Stimulated activated CD4-positive, alpha-beta T cell treated with anti-CD3 and anti-CD28 coated beads, Interleukin-4, amount 100 ng/mL, for 1 hour (primary cell): Measurements from ENCODE around the gene ZBTB45.
"Not testable (repeated sequence)": the region's sequence is repeated elsewhere in the genome, so short reads cannot be mapped to it uniquely, and the experiment has no call there.

Experiments
- DNase-seq: peaks from one replicate; pipeline ENCODE4 v3.0.0-alpha.2; 2020

ZBTB45 gene

GRCh38 chr19:58554494-58555368 is 35.1 kb upstream of the ZBTB45 start, which contains the start of gene CHMP2A:
CHMP2A (minus strand) TSS chr19:58555105; CDS start chr19:58554212, 893 bp downstream.
- DNase-seq = peak; percentile 98

DNA sequence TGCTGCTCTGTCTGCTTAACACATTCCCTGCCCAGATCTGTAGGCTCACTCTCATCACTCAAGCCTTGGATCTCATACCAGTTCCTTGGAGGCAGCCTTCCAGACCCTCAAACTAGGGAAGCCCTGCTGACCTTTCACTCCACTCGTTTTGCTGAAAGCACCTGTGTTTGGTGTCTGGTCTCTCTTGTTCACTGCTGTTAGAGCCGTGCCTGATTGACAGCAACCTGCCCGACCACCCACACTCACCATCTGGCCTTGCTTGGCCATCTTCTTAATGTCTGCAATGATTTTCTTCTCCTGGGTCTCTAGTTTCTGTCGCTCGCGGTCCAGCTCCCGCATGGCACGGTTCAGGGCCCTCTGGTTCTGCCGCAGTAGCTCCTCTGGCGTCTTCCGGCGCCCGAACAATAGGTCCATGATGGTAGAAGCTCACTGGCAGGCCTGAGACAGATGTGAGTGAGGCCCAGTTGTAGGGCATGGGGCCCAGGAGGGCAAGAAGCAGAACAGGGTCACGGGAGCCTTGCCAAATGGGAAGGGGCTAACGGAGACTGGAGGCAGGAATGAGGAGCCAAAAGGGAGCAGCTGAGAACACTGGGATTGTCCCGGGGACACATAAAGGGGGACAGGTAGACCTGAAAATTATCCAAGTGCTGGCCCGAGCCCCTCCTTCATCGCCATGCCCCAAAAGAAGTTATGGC is 34.3 kb upstream of the ZBTB45 start:
- no peak for DNase-seq

DNA sequence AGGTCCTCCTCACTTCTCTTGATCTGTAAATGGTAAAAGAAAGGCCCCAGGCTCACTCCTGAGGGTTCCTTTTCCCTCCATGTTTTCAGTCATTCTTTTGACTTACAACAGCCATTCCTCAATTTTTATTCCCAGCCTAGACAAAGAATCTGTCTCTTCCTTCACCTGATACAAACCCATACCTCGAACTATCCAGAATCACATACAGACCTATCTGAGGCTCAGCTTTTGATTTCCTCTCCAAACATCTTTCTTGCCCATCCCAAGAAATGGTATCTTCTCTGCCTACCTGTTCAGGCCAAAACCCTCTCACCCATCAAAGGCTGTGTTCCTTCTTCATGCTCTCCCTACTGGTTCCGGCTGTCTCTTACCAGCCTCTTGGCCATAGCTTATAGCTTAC is 33.0 kb upstream of the ZBTB45 start:
- DNase-seq = no peak

DNA sequence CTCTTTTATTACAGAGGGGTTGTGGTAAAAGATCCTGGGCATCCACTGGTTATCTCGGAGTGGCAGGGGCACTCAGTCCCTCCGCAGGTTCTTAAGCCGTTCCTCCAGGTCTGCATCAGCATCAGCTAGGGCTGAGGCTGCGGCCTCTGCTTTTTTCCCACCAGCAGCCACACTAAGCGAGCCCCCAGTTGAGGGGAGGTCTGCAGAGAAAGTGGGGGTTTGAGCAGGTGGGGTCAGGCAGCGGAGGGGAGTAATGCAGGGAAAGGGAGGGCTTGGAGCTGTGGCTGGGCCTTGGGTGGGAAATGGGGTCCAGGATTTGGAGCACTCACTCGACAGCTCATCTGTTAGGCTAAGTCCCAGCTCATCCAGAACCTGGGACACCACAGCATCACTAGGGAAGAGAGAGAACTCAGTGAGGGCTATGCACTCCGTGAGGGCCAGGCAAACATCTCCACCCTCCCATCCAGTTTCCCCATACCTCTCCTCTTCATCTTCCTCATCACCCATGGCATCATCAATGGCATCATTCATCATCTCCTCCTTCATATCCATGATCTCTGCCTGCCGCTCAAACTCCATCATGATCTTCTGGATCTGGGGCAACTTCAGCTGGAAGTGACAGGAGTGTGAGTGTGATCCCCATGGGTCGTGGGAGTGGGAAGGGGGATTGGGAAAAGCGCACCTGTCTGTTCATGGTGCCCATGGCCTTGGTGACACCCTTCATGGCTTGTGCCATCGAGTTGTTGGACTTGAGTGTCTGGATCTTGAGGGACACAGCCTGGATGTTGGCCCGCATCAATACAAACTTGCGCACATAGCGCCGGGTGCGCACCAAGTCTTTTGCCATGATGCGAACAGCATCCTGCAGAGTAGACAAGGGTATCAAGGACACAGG is 32.2 kb upstream of the ZBTB45 start:
- DNase-seq = no peak

- no peak for DNase-seq
Measured at GRCh38 chr19:58551123-58551497, 31.5 kb upstream of the ZBTB45 start.

- DNase-seq = no peak
Measured at GRCh38 chr19:58550362-58551122, 30.9 kb upstream of the ZBTB45 start.

- DNase-seq = no peak
Measured at GRCh38 chr19:58549664-58550361, 30.2 kb upstream of the ZBTB45 start.

DNA sequence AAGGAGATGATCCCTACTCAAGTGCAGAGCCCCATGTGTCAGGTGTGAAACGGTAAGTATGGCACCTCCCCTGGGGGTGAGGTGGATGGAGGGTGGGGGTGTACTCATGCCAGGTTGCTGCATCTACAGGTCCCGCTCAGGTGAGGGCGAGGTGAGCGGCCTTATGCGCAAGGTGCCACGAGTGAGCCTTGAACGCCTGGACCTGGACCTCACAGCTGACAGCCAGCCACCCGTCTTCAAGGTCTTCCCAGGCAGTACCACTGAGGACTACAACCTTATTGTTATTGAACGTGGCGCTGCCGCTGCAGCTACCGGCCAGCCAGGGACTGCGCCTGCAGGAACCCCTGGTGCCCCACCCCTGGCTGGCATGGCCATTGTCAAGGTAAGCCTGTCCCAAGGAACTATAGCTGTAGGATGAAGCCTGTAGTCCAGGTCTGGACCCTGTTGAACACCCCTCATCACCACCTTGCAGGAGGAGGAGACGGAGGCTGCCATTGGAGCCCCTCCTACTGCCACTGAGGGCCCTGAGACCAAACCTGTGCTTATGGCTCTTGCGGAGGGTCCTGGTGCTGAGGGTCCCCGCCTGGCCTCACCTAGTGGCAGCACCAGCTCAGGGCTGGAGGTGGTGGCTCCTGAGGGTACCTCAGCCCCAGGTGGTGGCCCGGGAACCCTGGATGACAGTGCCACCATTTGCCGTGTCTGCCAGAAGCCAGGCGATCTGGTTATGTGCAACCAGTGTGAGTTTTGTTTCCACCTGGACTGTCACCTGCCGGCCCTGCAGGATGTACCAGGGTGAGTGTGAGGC is 29.5 kb upstream of the ZBTB45 start:
- DNase-seq = no peak

GRCh38 chr19:58547323-58548312 is 28.0 kb upstream of the ZBTB45 start:
- DNase-seq = no peak

DNA sequence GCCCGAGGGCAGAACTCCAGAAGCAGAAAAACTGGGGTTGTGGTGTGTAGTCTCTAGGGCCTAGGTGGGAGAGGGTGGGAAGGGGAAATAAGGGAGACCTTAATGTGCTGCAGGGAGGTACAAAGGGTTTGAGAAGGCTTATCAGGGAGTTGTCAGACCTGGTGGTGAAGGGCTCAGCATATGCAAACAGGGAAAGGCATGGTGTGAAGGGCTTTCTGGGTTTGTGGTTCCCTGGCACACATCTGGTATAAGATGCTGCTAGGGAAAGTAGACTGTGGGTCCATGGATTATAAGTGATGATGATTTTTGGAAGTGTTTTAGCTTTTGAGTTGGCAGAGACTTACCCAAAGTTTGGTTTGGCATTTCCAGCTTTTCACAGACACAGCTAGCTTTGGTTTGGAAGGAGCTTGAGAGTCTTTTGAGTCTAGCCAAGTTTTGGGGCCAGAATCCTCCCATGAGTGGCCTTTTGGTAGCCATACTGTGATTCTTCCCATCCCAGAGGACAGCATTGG is 26.5 kb upstream of the ZBTB45 start:
- DNase-seq = no peak

DNA sequence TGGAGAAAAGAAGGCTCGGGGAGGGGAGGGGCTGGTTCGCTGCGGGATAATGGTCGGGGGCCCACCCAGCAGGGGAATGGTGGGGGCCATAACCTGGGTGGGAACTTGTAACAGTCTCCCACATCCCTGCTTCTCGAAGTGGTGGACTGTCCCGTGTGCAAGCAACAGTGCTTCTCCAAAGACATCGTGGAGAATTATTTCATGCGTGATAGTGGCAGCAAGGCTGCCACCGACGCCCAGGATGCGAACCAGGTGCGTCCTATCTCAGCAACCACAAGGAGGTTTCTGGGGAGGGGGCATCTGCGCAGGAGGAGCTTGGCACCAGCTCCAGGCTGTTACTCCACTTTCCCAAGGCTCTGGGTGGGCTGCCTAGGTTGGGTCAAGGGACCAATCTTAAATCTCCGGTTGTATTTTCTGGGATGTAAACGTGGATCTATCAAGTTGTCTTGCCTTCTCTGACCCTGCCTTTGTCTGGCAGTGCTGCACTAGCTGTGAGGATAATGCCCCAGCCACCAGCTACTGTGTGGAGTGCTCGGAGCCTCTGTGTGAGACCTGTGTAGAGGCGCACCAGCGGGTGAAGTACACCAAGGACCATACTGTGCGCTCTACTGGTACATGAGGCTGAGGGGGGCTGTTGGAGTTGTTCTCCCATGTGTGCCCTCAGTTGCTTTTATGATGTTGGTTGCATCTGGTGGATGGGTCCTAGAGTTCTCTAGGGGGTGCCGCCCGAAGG is 25.8 kb upstream of the ZBTB45 start:
- DNase-seq = no peak

DNA sequence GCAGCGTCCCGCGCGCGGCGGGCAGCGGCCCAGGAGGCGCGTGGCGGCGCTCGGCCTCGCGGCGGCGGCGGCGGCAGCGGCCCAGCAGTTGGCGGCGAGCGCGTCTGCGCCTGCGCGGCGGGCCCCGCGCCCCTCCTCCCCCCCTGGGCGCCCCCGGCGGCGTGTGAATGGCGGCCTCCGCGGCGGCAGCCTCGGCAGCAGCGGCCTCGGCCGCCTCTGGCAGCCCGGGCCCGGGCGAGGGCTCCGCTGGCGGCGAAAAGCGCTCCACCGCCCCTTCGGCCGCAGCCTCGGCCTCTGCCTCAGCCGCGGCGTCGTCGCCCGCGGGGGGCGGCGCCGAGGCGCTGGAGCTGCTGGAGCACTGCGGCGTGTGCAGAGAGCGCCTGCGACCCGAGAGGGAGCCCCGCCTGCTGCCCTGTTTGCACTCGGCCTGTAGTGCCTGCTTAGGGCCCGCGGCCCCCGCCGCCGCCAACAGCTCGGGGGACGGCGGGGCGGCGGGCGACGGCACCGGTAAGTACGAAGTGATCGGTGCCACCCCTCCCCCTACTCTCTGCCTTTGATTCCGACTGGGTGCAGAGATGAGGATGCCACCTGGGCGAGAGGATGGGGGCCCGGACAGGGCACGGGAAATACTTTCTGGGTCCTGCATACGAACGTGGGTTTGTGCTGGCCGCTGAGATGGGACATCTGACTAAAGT is 25.1 kb upstream of the ZBTB45 start:
- DNase-seq = peak; percentile 77

DNA sequence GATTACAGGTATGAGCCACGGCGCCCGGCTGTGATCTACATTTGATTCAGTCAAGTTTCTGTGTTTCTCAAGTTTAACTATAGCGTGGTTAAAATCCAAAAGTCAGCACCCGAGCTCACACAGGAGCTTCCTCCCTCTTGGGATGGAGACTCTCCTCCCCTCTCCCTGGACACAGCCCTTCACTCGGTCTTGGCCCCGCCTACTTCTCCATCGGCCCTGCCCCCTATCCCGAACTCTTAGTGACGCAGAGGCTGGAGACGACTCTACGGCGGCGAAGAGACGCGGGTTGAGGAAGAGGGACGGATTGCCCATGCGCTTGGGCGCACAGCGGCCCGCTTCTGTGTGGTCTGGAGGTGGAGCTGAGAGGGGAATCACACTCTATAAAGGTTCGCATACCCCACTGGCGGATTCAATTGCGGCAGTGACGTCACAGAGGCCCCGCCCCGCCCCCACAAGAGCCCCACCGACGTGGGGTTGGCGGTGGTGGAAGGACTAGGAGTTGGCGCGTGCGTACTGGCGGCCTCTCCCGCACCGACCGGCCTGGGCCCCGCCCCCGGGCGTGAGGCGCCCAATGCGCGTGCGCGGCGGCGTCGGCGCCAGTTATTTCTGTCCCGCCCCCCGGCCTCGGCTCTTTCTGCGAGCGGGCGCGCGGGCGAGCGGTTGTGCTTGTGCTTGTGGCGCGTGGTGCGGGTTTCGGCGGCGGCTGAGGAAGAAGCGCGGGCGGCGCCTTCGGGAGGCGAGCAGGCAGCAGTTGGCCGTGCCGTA is 24.4 kb upstream of the ZBTB45 start, which contains the start of gene TRIM28:
Gene TRIM28 (plus strand): TSS at position 239 of the 765 bp plus-strand sequence. CDS start 694 bp downstream, outside the sequence.
- DNase-seq = peak; percentile 100

DNA sequence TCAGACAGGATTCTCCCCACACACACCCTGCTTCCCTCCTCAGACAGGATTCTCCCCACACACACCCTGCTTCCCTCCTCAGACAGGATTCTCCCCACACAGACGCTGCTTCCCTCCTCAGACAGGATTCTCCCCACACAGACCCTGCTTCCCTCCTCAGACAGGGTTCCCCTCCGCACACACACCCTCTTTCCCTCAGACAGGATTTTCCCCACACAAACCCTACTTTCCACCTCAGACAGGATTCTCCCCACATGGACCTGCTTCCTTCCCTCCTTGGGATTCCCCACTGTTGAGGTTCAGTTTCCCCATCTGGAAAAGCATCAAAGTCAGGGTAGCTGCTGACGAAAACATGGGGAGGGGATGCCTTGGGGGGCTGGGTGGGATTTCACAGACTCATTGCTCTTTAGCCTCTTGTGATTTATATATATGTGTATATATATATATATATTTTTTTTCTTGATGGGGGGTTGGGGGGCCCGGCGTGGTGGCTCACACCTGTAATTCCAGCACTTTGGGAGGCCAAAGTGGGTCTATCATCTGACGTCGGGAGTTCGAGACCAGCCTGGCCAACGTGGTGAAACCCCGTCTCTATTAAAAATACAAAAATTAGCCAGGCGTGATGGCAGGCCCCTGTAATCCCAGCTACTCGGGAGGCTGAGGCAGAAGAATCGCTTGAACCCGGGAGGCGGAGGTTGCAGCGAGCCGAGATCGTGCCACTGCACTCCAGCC is 23.2 kb upstream of the ZBTB45 start:
- DNase-seq = not testable (repeated sequence)

DNA sequence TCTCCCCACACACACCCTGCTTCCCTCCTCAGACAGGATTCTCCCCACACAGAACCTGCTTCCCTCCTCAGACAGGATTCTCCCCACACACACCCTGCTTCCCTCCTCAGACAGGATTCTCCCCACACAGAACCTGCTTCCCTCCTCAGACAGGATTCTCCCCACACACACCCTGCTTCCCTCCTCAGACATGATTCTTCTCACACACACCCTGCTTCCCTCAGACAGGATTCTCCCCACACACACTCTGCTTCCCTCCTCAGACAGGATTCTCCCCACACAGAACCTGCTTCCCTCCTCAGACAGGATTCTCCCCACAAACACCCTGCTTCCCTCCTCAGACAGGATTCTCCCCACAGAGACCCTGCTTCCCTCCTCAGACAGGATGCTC is 19.6 kb upstream of the ZBTB45 start:
- DNase-seq = not testable (repeated sequence)
